HG02678 (cell line): ENCODE measurements around the gene PLEKHA7.

Source experiments
- ATAC-seq: cut with Tn5 transposase; IDR thresholded peaks from one replicate; pipeline ENCODE4 v1.9.1; 2021; ENCODE audit warnings: mild to moderate bottlenecking, moderate library complexity; ENCODE audit not compliant: unreplicated experiment

PLEKHA7 gene

DNA sequence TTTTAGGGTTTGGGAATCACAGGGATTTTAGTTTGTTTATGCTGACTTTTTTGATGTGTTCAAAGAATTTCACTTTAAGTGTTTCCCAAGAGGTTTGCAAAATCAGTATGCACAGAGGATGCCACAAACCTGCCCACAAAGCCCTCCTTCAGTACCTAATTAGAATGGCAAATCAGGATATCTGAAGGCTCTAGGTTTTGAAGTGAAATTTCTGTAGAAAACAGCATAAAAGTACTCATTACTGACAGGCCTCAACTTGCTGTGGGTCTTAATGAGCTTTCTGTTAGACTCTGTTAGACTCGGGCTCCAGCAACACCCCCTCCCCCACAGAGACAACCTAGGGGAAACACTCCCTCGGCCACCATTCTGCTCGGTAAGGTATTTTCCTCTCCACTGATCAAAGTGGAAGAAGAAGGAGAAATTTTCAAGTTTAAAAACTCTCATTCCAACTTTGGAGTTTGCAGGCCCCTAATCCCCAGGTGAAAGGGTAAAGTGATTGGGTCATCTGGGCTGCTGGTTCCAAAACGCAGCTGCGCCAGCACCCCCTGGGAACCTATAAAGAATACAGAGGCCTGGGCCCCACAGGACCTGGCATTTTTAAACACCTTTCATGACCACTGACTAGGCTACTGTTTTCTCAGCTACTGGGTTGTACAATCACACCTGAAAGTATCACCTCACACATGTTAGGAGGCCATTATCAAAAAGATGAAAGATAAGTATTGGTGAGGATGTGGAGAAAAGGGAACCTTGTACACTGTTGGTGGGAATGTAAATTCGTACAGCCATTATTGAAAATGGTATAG is 67.5 kb downstream of the PLEKHA7 start:
- ATAC-seq, result peak; percentile 65

DNA sequence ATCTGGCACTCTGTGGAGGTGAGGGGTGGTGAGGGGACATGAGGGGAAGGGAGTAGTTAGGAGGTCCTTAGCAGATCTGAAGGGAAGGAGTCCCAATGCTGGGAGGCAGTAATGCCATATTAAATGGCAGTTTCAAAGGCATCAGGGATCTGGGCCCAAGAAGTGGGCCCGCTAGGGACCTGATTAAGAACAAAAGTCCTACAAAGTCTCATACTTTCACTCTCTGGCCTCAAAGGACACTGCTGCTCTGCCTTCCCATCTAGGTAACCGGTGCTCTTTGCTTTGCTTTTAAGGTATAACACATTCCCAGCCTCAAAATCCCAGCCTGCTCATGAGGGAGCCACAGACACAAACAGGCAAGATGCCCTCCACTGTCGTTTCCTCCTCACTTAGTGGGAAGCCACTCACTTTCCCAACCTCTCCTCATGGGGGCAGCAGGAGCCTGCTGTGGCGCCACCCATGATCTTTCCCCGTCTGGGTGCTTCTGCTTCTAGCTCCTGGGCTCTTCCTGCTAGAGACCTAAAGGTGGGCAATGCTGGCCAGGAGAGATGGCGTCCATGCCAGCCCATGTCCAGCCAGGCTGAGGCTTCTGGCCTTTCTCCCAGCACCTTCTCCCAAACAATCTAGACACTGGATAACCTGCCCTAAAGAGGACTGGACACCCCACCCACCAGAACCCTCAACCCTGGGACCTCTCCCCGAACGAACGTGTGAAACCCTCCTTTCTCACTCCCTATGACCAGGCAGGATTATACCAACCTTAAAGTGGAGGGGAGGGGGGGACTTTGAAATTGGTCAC is 68.3 kb downstream of the PLEKHA7 start:
- ATAC-seq, result peak; percentile 83

GRCh38 chr11:16942911-16943310 is 71.3 kb downstream of the PLEKHA7 start:
- no peak for ATAC-seq

- ATAC-seq, result no peak
Observed at GRCh38 chr11:16942342-16942741, 71.9 kb downstream of the PLEKHA7 start.

DNA sequence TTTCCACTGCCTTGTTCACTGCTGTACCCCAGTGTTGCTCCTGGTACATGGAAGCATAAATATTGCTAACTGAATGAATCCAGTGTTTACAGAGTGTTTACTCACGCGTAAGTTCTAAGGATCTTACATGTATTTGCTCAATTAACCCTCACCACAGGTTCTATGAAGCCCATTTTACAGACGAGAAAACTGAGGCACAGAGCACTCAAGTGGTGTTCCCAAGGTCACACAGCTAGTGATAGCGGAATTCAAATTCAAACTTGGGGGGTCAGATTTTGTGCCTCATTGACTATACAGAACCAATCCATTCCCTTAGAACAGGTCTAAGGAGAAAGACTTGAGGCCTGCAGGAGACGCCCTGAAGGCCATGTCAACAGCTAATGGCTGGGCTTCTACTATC is 72.3 kb downstream of the PLEKHA7 start:
- no peak for ATAC-seq

- ATAC-seq, result no peak
Observed at GRCh38 chr11:16938061-16938460, 76.2 kb downstream of the PLEKHA7 start.

DNA sequence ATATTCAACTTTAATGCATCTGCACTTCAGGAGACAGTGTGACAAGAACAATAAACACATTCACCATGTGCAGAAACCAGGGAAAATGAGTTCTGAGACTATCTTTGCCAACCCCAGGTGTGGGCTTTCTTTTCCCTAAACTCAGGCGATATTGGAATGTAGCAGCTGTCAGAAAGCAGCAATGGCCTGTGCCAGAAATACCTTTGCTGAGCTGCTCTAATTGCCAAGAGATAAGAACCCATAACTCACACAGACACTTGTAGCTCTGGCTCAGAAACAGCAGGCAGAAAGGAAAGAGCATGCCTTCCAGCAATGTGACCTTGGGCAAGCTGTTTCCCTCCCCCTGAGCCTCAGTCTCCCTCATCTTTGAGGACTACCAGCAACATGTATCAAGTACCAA is 77.6 kb downstream of the PLEKHA7 start:
- ATAC-seq, result no peak

DNA sequence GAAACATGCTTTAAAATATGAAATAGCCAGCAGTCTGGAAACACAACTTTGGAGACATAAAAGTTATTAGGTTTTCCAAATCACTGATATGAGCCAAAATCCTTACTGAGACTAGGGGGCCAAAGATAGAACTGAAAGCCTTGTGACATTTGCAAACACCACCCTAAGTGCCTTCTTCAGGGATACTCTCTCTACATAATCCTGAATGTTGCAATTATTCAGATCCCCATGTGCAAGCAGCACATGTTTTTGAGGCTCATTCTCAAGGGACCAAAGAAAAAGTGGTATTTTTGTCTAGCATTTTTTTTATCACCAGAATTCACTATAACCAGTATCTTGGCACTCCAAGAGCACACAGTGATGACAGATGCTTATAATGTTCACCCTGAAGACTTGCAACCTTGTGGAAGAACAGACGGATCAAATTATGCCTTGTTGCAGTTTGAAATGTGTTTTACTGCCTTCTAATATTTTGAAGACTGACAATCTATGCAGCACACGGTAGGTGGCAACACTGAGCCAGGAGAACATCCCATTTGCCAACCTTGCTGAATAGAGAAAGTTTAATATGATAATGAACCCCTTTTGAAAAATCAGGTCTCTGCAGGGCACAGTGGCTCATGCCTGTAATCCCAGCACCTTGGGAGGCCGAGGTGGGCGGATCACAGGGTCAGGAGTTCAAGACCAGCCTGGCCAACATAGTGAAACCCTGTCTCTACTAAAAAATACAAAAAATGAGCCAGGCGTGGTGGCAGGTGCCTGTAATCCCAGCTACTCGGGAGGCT is 78.5 kb downstream of the PLEKHA7 start:
- ATAC-seq, result no peak

- ATAC-seq, result no peak
Observed at GRCh38 chr11:16933756-16934603, 80.2 kb downstream of the PLEKHA7 start.

DNA sequence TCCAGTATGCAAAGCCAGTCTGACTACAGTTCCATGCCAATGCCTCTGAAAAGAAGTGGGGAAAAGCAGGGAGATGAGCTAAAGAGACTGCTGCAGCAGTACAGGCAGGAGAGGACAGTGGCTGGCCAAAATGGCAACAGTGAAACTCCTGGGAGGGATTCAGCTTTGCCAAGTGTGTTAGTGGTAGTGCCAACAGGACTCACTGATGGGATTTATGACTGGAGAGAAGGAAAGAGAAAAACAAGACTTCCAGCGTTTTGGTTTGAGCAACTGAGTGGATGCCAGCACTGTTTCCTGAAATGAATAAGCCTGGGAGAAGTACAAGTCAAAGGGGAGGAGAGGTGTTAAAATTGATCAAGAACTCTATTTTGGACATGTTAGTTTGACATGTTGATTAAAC is 80.9 kb downstream of the PLEKHA7 start:
- ATAC-seq, result no peak

GRCh38 chr11:16928044-16928443 is 86.2 kb downstream of the PLEKHA7 start:
- ATAC-seq, result no peak

DNA sequence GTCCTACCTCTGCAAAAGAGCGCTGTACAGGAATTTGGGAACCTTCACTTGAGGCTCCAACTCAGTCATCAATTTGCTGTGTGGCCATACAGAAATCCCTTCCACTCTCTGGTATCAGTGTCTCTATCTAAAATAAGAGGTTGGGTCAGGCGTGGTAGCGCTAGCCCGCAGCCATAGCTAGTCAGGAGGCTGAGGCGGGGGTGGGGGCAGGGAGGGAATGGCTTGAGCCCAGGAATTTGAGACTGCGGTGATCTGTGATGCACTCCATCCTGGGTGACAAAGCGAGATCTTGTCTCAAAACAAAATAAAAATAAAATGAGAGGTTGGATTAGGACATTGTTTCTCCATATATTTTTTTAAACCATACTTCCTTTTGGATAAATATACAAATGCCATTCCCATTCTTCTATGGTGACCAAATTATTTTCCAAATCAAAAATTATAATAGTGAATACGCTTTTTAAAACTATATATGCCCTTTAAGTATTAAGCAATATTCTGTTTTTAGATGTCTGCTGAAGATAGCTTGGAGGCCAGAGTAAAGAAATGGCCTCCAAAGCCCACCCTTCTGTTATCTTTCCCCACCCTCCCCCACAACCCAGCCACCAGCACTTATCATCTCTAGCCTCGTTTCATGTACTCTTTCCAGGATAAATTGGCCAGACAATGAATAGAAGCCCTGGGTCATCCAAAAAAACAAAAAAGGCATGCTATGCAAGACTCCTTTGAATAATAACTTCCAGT is 87.2 kb downstream of the PLEKHA7 start:
- ATAC-seq, result no peak

DNA sequence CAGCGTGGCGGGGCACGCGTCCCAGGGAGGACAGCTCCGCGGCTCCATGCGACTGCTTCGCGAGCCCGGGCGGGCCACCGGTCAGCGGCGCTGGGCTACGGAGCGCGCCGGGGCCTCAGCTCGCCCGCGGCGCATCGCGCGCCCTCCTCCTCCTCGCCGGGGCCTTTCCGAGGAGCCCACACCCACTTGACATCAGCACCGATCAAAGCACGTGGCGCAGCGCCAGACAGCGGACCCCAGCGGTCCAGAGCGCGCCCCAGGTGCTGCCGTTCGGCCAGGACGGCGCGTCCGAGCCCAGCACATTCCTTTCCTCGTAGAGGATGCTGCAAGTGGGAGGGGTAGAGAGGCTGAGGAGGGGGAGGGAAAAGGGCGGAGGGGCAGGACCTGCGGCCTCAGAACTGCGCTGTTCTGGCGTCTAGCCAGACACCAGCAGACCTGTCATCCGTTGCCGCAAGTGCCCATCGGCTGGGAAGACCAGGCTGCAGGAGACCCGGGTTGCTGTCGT is 88.6 kb downstream of the PLEKHA7 start:
- no peak for ATAC-seq

DNA sequence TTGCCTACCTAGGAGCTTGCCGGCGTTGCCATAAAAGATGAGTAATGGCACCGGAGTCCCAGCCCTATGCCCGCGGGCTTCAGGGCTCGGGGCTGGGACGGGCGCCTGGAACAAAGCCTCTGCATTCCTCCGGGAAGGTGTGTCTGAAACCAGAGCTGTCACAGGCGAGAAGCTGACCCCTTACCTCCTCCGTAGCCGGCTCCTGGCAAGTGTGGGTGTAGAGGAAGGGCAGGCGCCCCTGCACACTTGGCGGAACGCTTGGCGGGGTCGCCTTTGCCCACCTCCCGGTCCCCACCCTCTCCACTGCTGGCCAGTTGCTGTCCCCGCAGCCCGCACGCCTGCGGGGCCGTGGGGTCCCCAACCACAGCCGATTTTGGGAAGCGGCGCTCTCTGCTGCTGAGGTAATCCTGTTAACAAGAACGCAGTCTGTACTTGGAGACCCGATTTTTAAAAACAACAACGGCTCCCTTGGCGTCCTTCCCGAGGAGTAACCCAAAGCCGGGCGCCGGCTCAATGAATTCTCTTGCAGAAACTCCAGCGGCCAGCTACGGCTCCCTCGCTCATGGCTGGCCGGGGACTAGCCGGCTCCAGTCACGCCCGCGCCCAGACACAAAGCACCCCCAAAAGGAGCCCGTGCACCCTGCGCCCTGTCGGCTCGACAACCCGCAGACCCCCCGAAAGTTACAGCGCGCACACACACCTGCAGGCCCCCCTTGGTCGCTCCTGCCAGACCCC is 89.2 kb downstream of the PLEKHA7 start:
- peak; percentile 20 for ATAC-seq

DNA sequence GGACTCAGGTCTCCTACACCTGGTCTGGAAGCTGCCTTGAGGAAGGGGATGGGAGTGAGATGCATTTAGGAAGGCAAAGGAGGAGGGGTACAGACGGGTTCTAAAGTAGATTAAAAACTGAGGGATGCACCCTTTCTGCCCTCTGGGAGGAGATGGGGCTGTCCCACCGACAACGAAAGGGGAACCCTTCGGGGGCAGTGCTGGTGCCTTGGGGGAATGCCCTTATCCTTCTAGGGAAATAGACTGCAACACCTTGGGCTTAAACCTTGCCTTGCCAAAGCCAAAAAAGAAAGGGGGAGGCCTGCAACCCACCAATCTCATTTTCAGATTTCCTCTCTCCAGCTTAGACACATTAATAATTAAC is 89.8 kb downstream of the PLEKHA7 start:
- ATAC-seq, result peak; percentile 49

- ATAC-seq, result peak; percentile 40
Observed at GRCh38 chr11:16923987-16924386, 90.2 kb downstream of the PLEKHA7 start.

GRCh38 chr11:16921668-16922067 is 92.5 kb downstream of the PLEKHA7 start:
- no peak for ATAC-seq

GRCh38 chr11:16921019-16921418 is 93.2 kb downstream of the PLEKHA7 start:
- no peak for ATAC-seq

GRCh38 chr11:16920559-16920958 is 93.7 kb downstream of the PLEKHA7 start:
- ATAC-seq, result no peak
